Lung microvascular endothelial cell (primary cell): ENCODE data around the gene MSGN1. TPM values are rescaled to one million over a fixed set of nuclear protein-coding genes. Genes with fewer than 3 reads are reported as not detected.

ENCODE experiments used
- DNase-seq, 2 donors: peaks; one replicate each; pipeline versions ENCODE4 v3.0.0 to v3.0.0-alpha.2; 2010; ENCODE audit warnings: low read depth in 2 of 2
- total RNA-seq: library from RNA; depleted of rRNA; stranded (reverse); fragments of >200 nt; gene quantifications from 2 replicates; pipeline ENCODE4 v1.2.1, GENCODE V29; 2014

The MSGN1 gene, protein sequence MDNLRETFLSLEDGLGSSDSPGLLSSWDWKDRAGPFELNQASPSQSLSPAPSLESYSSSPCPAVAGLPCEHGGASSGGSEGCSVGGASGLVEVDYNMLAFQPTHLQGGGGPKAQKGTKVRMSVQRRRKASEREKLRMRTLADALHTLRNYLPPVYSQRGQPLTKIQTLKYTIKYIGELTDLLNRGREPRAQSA
- total RNA-seq = not detected in 2 replicates

DNA sequence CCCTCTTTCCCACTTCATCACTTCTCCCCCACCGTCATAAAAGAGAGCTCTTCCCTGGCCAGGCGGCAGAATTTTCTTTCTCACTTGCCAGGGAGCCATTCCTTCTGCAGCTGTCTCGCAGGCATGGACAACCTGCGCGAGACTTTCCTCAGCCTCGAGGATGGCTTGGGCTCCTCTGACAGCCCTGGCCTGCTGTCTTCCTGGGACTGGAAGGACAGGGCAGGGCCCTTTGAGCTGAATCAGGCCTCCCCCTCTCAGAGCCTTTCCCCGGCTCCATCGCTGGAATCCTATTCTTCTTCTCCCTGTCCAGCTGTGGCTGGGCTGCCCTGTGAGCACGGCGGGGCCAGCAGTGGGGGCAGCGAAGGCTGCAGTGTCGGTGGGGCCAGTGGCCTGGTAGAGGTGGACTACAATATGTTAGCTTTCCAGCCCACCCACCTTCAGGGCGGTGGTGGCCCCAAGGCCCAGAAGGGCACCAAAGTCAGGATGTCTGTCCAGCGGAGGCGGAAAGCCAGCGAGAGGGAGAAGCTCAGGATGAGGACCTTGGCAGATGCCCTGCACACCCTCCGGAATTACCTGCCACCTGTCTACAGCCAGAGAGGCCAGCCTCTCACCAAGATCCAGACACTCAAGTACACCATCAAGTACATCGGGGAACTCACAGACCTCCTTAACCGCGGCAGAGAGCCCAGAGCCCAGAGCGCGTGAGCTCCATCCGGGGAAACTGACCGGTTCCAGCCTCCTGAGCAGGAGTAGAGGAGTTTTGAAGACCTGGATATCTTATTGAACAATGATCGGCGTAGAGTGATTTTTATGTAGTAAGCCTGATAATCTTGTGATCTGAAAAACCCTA is at the start of gene MSGN1:
Gene MSGN1 (plus strand): TSS at position 65 of the 850 bp plus-strand sequence. CDS start 59 bp downstream, at position 124.
- DNase-seq = no peak

DNA sequence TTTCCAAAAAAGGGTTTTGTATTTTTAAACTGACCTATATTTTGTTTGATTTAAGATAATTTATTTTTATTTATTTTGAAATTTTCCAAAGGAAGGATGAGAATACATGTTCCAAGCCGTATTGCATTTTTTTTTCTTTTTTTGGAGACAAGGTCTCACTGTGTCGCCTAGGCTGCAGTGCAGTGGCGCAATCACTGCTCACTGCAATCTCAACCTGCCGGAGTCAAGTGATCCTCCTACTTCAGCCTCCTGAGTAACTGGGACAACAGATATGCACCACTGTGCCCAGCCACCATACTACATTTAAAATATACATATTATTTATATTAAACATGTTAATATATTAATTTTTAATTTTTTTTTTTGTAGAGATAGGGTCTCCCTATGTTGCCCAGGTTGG is 47.4 kb upstream of the MSGN1 start:
- DNase-seq = no peak

DNA sequence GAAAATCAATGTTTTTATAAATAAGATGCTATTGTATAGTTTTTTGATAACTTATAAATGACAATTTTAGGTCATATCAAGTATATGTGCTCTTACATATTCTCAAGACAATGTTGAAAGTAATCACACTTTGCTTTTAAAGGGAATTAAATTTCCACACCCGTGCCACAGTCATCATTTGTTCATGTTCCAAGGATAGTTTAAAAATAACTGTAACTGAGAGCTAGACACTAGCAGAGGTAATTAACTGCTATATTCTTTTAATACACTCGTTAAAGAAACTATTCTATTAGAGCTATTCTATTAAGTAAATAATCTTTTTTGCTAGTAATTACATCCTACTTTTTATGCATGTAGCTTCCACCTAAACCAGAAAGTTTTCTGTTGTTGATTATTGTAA is 44.3 kb upstream of the MSGN1 start:
- DNase-seq = no peak

DNA sequence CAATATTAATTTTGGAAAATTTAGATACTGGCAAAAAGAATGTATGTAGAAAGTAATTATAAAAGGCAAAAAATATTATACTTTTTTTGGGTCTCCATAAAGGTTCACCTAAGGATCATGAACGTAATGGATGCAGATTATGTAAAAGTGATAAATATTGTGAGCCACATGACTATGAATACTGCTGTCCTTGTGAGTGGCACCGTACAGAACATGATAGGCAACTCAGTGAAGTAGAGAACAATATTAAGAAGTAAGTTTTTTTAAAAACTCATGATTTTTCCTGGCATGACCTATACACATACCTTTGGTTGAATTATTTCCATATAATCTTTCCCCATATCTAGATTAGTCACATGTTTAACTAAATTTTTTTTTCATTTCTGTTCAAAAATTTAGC is 43.7 kb upstream of the MSGN1 start:
- no peak for DNase-seq

DNA sequence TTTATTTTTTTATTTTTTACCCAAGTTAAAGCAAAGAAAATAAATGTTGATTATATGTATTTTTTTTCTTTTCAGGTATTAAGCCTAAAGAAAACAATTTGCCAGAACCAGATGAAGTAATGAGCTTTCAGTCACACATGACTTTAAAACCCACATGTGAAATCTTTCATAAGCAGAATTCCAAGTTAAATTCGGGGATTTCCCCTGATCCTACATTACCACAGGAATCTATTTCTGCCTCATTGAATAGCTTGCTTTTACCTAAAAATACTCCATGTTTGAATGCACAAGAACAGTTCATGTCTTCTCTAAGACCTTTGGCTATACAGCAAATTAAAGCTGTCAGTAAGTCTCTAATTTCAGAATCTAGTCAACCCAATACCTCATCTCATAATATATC is 35.7 kb upstream of the MSGN1 start:
- no peak for DNase-seq

DNA sequence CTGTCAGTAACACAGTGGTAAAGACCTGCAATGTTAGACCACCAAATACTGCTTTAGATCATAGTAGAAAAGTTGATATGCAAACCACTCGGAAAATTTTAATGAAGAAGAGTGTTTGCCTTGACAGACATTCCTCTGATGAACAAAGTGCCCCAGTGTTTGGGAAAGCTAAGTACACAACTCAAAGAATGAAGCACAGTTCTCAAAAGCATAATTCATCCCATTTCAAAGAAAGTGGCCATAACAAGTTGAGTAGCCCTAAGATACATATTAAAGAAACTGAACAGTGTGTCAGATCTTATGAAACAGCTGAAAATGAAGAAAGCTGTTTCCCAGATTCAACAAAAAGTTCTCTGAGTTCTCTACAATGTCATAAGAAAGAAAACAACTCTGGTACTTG is 34.8 kb upstream of the MSGN1 start:
- DNase-seq = no peak

DNA sequence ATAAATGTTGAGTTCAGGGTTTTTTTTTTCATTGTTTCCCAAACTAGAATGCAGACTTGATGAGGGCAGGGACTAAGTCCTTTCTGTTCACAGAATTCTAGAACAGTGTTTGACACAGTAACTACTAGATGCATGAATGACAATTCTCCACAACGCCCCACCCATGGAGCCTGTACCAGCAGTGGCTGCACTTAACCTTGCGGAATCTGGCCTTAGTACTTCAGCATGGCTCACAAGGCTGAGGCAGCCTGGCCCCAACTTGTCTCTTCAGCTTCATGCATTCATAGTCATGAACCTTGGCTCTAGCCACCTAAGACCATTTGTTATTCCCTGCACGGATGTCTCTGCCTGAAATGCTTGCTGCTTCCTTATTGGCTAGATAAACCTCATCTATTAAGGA is 29.5 kb upstream of the MSGN1 start:
- DNase-seq = no peak

DNA sequence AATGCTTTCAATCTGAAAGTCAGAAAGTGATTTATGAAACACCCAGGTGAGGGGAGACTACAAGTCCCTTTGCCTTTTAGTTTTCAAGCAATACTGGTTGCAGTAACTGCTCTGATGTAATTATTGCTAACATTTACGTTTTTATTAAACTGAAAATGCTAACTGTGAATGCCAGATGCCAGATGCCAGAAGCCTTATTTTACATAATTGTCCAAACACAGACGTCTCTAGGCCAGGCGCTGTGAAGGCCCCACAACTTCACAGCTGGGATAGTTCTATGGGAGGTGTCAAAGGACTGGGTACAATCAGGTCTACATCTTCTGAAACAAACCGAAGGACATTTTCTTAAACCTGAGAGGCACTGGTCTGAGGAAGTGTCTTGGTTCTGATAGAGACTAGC is 27.5 kb upstream of the MSGN1 start:
- DNase-seq = no peak

DNA sequence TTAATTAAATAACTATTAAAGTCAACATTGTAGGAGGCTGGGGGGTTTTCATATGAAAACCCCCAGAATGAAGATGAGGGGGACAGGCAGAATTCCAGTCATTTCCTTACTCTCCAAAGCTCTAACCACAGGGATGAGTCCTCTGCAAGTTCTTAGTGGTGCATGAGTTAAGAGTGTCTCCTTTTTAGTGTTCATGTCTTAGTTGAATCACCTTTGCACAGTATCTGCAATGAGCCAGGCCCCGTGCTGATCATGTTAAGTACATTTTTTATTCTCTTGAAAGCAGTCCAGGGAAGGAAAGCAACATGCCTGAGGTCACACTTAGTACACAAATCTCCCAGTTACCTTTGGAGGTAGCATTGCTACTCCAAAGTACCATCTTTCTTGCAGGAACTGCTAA is 25.7 kb upstream of the MSGN1 start:
- DNase-seq = peak in 1 of 2 donors; percentile 12

DNA sequence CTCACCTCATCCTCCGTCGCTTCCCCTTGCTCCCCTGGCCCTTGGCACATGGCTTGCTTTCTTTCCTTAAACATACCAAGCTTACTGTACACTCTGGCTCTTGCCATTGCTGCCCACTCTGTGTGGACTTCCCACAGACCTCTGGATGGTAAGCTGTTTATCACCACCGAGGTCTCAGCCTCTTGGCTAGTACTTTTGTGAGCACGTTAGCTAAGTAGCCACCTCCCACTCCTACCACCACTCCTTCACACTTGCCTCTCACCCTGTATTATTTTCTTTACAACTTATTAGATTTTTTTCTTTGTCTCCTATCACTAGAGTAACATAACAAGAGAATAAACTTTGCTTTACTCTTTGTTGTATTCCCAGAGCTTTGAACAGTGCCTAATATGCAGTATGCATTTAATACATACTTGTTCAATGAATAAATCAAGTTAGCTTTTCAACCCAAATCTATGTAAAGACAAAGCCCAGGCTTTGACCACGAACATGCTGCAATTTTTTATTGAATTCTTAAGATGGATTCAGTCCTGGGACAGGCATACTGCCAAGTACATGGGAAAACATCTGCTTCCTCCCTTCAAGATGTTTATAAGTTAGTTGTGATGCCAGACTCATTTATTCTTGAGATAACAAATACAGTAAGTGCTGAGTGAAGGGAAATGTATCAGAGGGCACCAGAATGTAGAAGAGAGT is 25.0 kb upstream of the MSGN1 start:
- peak in 1 of 2 donors; percentile 97 for DNase-seq

DNA sequence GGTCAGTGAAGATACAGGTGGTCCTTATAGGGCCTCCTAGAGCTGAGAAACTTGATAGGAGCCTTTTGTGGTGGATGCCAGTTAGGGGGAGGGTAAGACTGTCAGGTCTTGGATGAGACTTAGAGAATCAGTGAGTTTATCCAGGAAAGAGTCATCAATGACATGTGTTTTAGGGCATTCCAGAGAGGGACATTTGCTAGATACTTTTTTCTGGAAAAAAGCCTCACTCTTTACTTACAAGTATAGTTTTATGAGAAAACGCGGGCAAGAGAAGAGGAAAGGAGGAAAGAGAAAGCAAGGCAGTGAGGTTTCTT is 24.5 kb upstream of the MSGN1 start:
- no peak for DNase-seq

DNA sequence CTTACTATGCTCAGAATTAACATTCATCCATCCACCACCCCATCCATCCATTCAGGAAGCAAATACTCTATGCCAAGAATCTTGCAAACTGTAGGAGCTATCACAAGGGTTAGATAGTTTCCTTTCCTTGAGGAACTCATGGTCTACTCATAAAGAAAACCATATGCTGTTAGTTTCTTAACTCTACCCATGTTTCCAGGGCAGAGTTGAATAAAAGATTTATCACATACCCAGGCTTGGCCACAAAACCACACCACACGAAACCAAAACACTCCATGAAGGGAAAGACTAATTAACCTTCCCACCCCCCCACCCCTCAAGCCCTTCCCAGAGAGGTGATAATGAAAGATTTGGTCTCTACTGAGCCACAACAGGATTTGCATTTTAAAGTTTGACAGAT is 23.7 kb upstream of the MSGN1 start:
- peak in 1 of 2 donors; percentile 16 for DNase-seq

DNA sequence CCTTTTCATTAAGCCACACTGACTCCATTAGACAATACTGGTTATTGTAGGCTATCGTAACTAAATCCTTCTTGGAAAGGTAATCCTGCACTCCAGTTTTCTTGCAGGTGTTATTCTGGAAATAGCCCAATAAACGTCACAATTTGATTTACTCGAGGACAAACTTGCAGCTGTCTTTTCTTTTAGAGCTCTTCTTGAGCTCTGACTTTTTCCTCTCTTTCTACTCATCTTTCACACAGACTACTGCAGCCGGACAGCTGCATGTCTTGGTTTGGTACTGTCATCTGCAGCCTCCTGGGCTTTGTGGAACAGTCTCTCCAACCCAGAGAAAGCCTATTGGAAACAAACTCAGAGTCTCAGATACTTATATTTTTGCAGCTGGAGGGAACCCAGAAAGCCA is 23.0 kb upstream of the MSGN1 start:
- DNase-seq = no peak

DNA sequence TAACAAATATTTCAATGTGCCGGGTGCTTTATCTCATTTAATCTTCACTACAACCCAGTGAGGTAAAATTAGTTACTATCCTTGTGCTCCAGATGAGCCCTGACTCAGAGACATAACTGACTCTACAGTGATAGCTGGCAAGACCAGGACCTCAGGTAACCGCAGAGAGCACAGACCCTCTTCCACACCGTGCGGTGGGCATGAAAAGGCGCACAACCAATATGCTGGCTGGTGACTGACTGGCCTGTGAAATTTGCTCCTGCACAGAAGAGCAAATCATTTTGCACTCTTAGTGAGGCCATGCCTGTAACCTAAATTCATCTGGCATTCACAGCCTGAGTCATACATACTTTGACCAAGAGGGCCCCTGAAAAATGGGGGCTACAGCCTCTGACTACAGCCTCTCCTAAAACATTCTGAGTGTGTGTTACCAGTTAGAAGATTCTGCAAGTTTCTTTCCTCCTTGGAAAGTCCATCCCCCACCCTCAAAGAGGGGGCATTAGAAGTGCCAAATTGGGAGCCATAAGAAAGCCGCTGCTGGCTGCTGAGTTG is 22.4 kb upstream of the MSGN1 start:
- no peak for DNase-seq

DNA sequence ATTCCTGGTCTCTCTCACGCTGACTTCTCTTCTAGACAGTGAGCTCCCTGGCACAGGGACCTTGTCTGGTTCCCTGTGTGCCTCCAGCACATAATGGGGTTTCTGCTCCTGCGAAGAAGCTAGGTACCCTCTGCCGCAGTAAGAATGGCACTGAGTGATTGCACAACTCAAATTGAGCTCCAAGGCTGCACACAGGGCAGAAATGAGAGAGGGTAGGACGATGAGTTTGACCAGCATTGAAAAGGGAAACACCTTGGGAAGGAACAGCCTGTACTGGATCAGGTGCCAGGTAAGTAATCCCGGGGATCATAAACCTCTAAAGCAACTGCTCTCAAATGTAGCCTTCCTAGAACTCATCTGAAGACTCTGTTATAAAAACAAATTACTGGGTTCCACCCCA is 21.0 kb upstream of the MSGN1 start:
- no peak for DNase-seq

DNA sequence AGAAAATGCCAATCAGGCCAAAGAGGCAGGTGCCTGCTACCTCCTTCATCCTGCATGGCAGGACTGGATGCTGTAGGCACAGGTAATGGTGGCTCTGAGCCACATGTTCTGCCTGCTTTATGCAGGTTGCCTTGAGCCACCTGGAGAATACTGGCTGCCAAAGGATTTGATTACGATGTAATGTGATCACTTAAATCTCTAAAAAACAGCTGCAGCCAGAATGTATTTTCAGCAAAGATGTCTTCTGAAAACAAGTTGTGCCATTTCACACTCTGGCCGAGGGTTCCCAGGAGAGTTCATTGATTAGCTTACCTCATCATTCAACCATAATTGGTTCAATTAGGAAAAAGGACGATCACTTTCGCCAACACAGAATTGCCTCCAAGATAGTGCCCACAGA is 17.9 kb upstream of the MSGN1 start:
- DNase-seq = no peak

DNA sequence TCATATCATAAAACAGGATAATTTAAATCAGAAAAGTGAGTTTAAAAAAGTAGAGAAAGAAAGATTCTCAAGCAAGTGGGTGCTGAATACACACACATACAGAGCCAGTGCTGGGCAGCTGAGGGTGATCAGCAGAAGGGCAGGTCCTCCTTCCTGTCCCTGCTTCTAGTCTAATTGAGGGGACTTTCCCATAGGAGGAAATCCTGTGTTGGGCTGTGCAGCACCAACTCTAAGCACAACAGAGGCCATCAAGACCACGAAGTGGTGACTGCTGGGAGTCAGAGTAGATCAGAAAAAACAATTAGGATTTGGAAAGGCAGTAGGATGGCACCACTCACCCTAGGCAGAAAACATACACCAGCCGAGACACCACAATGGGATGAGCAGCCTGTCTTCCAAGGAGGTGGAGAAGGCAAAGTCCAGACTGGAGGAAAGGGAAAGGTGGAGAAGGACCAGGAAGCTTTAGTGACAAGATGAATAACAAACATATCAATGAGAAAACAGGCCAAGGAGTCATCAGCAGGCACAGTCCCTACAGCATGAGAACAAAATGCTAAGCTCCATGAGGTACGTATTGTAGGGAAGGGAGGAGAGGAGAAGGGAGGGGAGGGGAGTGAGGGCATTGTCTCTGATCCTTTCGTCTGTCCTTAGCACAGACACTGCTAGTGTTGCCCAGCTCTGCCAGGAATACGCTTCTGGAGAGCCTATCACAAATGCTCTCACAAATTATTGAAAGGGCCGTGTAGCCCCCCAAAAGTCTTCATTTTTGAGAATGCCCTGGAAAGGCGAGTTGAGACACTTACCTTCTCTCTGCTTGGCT is 16.7 kb upstream of the MSGN1 start:
- peak in 1 of 2 donors; percentile 30 for DNase-seq

DNA sequence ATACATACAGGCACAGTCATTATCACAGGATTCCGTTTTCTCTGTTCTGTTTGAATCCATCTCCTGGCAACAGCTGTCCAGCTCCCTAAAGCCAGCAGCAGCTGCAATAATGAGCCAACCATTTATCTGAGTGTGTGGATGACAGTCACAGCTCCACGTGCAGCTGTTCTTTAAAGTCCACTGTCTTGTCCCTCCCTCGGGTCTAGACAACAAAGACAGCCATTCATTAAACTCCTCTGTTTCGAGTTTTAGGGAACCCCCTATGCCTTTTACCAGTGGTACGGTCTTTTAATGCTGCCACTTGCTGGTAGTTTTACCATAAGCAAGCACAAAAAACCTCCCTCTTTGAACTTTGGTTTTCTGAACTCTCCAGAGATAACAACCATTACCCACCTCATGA is 16.0 kb upstream of the MSGN1 start:
- DNase-seq = no peak

DNA sequence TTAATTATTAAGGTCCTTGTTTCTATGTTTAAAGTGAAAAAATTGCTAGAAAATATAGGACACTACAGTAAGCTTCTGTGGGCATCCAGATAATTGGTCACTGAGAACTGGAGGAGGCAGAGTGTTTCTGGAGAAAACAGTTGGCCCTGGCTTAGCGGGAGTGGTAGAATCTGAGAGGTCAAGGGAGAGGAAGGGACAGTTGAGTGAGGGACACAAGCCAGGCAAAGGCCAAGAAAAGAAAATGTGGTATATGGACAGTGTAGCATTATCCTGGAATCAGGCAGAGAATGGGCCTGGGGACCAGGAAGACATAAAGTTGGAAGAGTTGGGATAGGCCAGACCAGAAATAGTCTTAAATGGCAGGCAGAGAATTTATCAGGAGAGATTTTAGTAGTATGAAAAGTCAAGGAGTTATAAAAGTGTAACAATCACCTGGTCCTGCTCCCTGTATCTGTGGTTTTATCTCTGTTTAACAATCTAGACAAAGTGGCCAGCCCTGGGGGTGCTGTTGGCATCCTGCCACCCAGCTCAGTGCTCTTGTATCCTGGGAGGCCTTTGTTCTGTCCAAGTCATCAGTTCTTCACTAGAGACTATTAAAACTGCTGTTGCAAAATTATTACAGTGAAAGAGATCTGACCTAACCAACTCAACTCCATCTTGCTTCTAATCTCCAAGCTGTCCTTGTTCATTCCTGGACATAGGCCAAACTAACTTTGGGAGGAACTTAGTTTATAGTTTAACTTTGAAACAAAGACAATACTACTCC is 15.4 kb upstream of the MSGN1 start:
- DNase-seq = no peak

DNA sequence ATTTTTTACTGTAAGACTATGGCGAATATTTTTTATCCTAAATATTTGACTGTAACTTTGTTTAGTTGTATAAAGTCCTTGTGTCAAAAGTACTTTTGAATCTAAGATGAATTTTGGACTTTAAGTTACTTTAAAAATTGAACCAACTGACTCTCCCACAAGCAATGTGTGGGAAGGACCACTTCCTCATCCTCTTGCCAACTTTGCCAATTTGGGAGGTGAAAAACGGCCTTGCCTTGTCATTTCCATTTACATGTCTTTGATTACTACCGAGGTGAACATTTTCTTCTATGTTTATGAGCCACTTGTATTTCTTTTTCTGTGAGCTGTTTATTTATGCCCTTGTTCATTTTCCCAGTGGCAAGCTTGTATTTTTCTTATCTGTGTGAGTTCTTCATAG is 12.8 kb upstream of the MSGN1 start:
- no peak for DNase-seq

DNA sequence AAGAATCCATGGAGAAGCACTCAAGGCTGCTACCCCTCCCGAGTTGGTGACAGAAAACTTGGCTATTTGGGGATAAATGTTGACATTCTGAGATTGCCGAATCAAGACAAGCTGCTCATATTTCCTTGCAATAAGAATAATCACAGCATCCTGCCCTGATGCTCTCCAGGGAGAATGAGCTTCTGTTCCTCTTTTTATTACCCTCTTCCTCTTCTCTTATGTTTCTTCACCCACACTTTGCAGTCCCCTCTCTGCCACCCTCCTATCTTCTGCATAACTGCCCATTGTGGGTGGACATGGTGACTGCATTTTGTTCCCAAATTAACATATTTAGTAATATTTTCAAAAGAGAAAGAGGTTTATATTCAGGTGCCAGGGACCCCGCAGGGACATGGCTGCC is 11.9 kb upstream of the MSGN1 start:
- no peak for DNase-seq
